Neural cell (in vitro differentiated cells): ENCODE results near the gene QKI. TPM values are rescaled to one million over a fixed set of nuclear protein-coding genes. Genes with fewer than 3 reads are reported as not detected.

Source experiments
- H2AFZ ChIP-seq: fragments of 200-600, 300-800 bp; sonication (generic), shearing (Covaris generic); 2 replicates; pipeline ENCODE4 v1.6.0; 2014; ENCODE audit warnings: low read depth, mild to moderate bottlenecking, antibody characterized with exemption, low read length, moderate library complexity
- H3F3A ChIP-seq: fragments of 200-600 bp; shearing (Covaris generic); 2 replicates; pipeline ENCODE4 v1.6.1; 2016; ENCODE audit warnings: mild to moderate bottlenecking, moderate library complexity, mixed read lengths, antibody characterized with exemption, low read length; ENCODE audit not compliant: insufficient read depth, poor library complexity, severe bottlenecking
- H3K27ac ChIP-seq: fragments of 200-600, 300-800 bp; sonication (generic), shearing (Covaris generic); 2 replicates; pipeline ENCODE4 v1.5.1; 2014; ENCODE audit warnings: mild to moderate bottlenecking, low read length, moderate library complexity
- H3K27me3 ChIP-seq: fragments of 300-800, 200-600 bp; sonication (generic), shearing (Covaris generic); 2 replicates; pipeline ENCODE4 v1.6.0; 2014; ENCODE audit warnings: mild to moderate bottlenecking, low read depth, low read length, moderate library complexity; ENCODE audit not compliant: insufficient read depth
- H3K36me3 ChIP-seq: fragments of 300-800, 200-600 bp; sonication (generic), shearing (Covaris generic); 2 replicates; pipeline ENCODE4 v1.5.1; 2014; ENCODE audit warnings: mild to moderate bottlenecking, antibody characterized with exemption, low read length, moderate library complexity; ENCODE audit not compliant: insufficient read depth
- H3K4me2 ChIP-seq: fragments of 300-800, 200-600 bp; sonication (generic), shearing (Covaris generic); 2 replicates; pipeline ENCODE4 v1.6.0; 2014; ENCODE audit warnings: mild to moderate bottlenecking, low read length
- H3K4me3 ChIP-seq: fragments of 300-800, 200-600 bp; sonication (generic), shearing (Covaris generic); 2 replicates; pipeline ENCODE4 v1.5.1; 2014; ENCODE audit warnings: mild to moderate bottlenecking, low read length, moderate library complexity
- H3K79me2 ChIP-seq: fragments of 200-600 bp; shearing (Covaris generic); replicated peaks from 2 replicates; pipeline ENCODE4 v1.6.0; 2014; ENCODE audit warnings: mild to moderate bottlenecking, low read length, moderate library complexity; ENCODE audit not compliant: insufficient read depth
- H3K9ac ChIP-seq: fragments of 300-800, 200-600 bp; sonication (generic), shearing (Covaris generic); 2 replicates; pipeline ENCODE4 v1.6.1; 2016; ENCODE audit warnings: mild to moderate bottlenecking, low read length, mixed read lengths
- H3K9me2 ChIP-seq: fragments of 200-600 bp; shearing (Covaris generic); 2 replicates; pipeline ENCODE4 v1.6.1; 2016; ENCODE audit warnings: mild to moderate bottlenecking, low read length, mixed read lengths; ENCODE audit not compliant: insufficient read depth
- H3K9me3 ChIP-seq: fragments of 200-600, 300-800 bp; sonication (generic), shearing (Covaris generic); 2 replicates; pipeline ENCODE4 v1.6.1; 2016; ENCODE audit warnings: mild to moderate bottlenecking, mixed run types, low read length, moderate library complexity, mixed read lengths
- H4K20me1 ChIP-seq: fragments of 200-600 bp; shearing (Covaris generic); 2 replicates; pipeline ENCODE4 v1.6.1; 2016; ENCODE audit warnings: mild to moderate bottlenecking, mixed run types; ENCODE audit not compliant: insufficient read depth
- EP300 ChIP-seq: fragments of 450-650 bp; conservative IDR thresholded peaks from 2 replicates; pipeline ENCODE4 v1.6.1; 2014; ENCODE audit warnings: antibody characterized with exemption, mild to moderate bottlenecking, moderate library complexity; ENCODE audit not compliant: poor library complexity, severe bottlenecking
- EZH2 ChIP-seq: fragments of 200-600, 300-800 bp; shearing (Covaris generic), sonication (generic); IDR thresholded peaks from 2 replicates; pipeline ENCODE4 v1.6.1; 2014; ENCODE audit warnings: antibody characterized with exemption, low read length, borderline replicate concordance, mild to moderate bottlenecking; ENCODE audit not compliant: insufficient read depth, poor library complexity, severe bottlenecking
- MXI1 ChIP-seq: fragments of 450-650 bp; conservative IDR thresholded peaks from 2 replicates; pipeline ENCODE4 v1.6.1; 2014; ENCODE audit warnings: antibody characterized with exemption, mild to moderate bottlenecking; ENCODE audit not compliant: poor library complexity, severe bottlenecking
- POLR2AphosphoS5 ChIP-seq: IDR thresholded peaks from 2 replicates; pipeline ENCODE4 v1.6.1; 2012
- SMC3 ChIP-seq: fragments of 450-650 bp; conservative IDR thresholded peaks from 2 replicates; pipeline ENCODE4 v1.6.1; 2014; ENCODE audit warnings: antibody characterized with exemption, mild to moderate bottlenecking, moderate library complexity; ENCODE audit not compliant: poor library complexity
- TAF1 ChIP-seq: IDR thresholded peaks from 2 replicates; pipeline ENCODE4 v1.6.1; 2012; ENCODE audit warnings: low read depth
- polyA plus RNA-seq: library from polyadenylated mRNA; depleted of rRNA; stranded (reverse); fragments of >200 nt; gene quantifications from 2 replicates; pipeline ENCODE4 v1.2.3, GENCODE V29; 2014
- TF ChIP-seq, protein P1 (sequence below): IDR thresholded peaks from 2 replicates; pipeline ENCODE4 v1.6.1; 2012; ENCODE audit warnings: borderline replicate concordance
- TF ChIP-seq, protein P2 (sequence below): fragments of 450-650 bp; IDR thresholded peaks from 2 replicates; pipeline ENCODE4 v1.5.1; 2014; ENCODE audit warnings: antibody characterized with exemption, mild to moderate bottlenecking, moderate library complexity; ENCODE audit not compliant: poor library complexity, severe bottlenecking

Gene QKI
- polyA plus RNA-seq, 1 donor from 2014 or later = 39.0 TPM

GRCh38 chr6:163489584-163489983, 75.1 kb downstream of the QKI start:
- Histone ChIP-seq H3K9me2 (no peaks in the 10 kb centered on the region), H2AFZ (no peak overlapping the region), H3K4me2 (no peak overlapping the region), H3K4me3 (no peak overlapping the region), H3K27me3 (no peaks in the 10 kb centered on the region), H3K27ac (no peak overlapping the region), H3K9me3 (no peaks in the 10 kb centered on the region), H3K79me2 (peaks cover 100% of the 10 kb centered on the region), H4K20me1 (no peaks in the 10 kb centered on the region), H3K9ac (no peak overlapping the region), H3K36me3 (no peaks in the 10 kb centered on the region), H3F3A (no peaks in the 10 kb centered on the region)
- TF ChIP-seq EZH2 = no peak
- TF ChIP-seq SMC3 = no peak

GRCh38 chr6:163490826-163491577, 76.5 kb downstream of the QKI start:
- H3F3A ChIP-seq = no peaks in the 10 kb centered on the region
- no peak overlapping the region for H3K4me2 ChIP-seq
- peaks cover 100% of the 10 kb centered on the region for H3K79me2 ChIP-seq
- no peak overlapping the region for H3K9ac ChIP-seq
- H3K4me3 ChIP-seq = no peak overlapping the region
- H2AFZ ChIP-seq = no peak overlapping the region
- TF ChIP-seq EP300 (peak; percentile 38), POLR2AphosphoS5 (peak; percentile 16)
- TF ChIP-seq, protein P1, sequence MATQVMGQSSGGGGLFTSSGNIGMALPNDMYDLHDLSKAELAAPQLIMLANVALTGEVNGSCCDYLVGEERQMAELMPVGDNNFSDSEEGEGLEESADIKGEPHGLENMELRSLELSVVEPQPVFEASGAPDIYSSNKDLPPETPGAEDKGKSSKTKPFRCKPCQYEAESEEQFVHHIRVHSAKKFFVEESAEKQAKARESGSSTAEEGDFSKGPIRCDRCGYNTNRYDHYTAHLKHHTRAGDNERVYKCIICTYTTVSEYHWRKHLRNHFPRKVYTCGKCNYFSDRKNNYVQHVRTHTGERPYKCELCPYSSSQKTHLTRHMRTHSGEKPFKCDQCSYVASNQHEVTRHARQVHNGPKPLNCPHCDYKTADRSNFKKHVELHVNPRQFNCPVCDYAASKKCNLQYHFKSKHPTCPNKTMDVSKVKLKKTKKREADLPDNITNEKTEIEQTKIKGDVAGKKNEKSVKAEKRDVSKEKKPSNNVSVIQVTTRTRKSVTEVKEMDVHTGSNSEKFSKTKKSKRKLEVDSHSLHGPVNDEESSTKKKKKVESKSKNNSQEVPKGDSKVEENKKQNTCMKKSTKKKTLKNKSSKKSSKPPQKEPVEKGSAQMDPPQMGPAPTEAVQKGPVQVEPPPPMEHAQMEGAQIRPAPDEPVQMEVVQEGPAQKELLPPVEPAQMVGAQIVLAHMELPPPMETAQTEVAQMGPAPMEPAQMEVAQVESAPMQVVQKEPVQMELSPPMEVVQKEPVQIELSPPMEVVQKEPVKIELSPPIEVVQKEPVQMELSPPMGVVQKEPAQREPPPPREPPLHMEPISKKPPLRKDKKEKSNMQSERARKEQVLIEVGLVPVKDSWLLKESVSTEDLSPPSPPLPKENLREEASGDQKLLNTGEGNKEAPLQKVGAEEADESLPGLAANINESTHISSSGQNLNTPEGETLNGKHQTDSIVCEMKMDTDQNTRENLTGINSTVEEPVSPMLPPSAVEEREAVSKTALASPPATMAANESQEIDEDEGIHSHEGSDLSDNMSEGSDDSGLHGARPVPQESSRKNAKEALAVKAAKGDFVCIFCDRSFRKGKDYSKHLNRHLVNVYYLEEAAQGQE = no peak
- H3K36me3 ChIP-seq = no peaks in the 10 kb centered on the region
- H3K27ac ChIP-seq = peak overlapping the region; percentile 13
- no peaks in the 10 kb centered on the region for H4K20me1 ChIP-seq
- no peaks in the 10 kb centered on the region for H3K27me3 ChIP-seq
- H3K9me3 ChIP-seq = no peaks in the 10 kb centered on the region
- H3K9me2 ChIP-seq = no peaks in the 10 kb centered on the region

DNA sequence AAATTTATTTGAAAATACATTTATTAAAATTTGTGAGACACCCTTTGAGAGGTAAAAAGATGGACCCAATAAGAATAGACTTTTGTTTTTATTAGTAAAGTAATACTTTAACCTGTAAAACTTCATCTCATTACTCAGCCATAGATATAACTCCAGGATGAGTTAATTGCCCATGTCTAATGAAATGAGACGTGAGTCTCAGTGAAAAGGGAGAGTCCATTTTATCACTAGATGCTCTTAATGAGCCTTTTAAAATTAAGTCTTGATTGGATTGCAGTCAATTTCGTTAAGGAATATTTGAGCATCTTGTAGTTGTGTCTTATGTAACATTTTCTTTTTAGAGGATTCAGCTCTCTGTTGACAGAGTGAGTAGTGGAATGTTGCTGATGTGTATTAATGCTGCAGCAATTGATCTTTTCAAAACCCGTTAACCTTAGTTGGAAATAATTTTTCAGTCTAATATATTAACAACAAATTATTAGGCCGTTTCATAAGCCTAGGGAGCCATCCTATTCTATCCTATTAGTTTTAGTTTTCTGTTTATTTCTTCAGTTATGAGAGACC, 77.3 kb downstream of the QKI start:
- TF ChIP-seq TAF1 (no peak), SMC3 (no peak), MXI1 (no peak), EZH2 (no peak), POLR2AphosphoS5 (no peak), EP300 (no peak)
- TF ChIP-seq, protein P2, sequence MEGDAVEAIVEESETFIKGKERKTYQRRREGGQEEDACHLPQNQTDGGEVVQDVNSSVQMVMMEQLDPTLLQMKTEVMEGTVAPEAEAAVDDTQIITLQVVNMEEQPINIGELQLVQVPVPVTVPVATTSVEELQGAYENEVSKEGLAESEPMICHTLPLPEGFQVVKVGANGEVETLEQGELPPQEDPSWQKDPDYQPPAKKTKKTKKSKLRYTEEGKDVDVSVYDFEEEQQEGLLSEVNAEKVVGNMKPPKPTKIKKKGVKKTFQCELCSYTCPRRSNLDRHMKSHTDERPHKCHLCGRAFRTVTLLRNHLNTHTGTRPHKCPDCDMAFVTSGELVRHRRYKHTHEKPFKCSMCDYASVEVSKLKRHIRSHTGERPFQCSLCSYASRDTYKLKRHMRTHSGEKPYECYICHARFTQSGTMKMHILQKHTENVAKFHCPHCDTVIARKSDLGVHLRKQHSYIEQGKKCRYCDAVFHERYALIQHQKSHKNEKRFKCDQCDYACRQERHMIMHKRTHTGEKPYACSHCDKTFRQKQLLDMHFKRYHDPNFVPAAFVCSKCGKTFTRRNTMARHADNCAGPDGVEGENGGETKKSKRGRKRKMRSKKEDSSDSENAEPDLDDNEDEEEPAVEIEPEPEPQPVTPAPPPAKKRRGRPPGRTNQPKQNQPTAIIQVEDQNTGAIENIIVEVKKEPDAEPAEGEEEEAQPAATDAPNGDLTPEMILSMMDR = no peak
- TF ChIP-seq, protein P1 = no peak
- no peaks in the 10 kb centered on the region for H4K20me1 ChIP-seq

More for the DNA sequence above, 77.3 kb downstream of the QKI start:
- no peaks in the 10 kb centered on the region for H3K9me3 ChIP-seq
- no peaks in the 10 kb centered on the region for H3F3A ChIP-seq
- H3K9ac ChIP-seq = no peak overlapping the region
- H3K36me3 ChIP-seq = no peaks in the 10 kb centered on the region
- H3K27me3 ChIP-seq = no peaks in the 10 kb centered on the region
- H3K4me2 ChIP-seq = no peak overlapping the region
- no peaks in the 10 kb centered on the region for H3K9me2 ChIP-seq
- H2AFZ ChIP-seq = no peak overlapping the region
- peaks cover 100% of the 10 kb centered on the region for H3K79me2 ChIP-seq
- peak overlapping the region; percentile 13 for H3K27ac ChIP-seq
- no peak overlapping the region for H3K4me3 ChIP-seq
